GM18909 (cell line): ENCODE results near the gene PSD2.
A peak's percentile ranks its signal among the peaks of the same experiment; 100 is the strongest.

Experiments
- ATAC-seq: cut with Tn5 transposase; IDR thresholded peaks from one replicate; pipeline ENCODE4 v1.9.1; 2021; ENCODE audit warnings: mild to moderate bottlenecking; ENCODE audit not compliant: unreplicated experiment, poor library complexity

Gene PSD2

DNA sequence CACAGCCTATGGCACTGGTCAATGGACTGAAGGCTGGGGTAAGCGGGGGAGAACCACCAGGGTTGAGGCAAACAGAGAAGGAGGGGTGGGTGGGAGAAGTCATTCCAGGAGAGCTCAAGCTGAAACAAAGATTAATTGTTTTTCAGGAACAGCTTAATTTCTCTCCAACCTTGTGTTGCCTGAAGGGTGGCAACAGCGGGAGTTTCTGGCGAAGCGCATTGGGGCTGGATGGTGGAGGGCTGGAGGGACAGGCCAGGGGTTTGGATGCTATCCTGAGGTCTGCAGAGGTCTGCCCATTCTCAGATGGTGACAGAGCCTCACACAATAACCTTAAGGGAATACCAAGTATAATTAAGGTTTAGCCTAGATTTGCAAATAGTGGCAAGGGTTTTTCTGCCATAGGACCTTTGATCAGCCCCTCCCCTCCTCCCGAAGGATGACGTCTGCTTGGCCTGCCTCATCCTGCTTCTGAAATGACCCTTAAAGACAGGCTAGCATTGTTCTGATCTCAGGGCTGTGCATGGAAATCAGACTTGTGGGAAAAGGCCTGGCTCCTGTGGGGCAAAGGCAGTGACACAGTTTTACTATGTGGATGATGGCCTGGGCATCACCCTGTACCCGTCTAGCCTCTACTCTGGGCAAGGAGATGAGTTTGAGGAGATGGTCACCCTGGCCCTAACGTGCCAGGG, 32.7 kb downstream of the PSD2 start:
- no peak for ATAC-seq

DNA sequence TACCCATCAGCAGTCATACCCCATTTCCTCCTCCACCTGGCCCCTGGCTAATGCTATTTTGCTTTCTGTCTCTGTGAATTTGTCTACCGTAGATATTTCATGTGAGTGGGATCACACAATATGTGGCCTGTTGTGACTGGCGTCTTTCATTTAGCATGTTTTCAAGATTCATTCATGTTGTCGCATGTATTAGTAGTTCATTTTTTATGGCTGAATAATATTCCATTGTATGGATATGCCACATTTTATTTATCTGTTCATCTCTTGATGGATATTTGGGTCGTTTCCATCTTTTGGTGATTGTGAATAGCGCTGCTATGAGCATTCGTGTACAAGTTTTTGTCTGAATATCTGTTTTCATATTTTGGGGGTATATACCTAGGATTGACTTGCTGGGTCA, 33.9 kb downstream of the PSD2 start:
- ATAC-seq, result no peak

GRCh38 chr5:139831624-139832023, 36.0 kb downstream of the PSD2 start:
- ATAC-seq, result no peak

DNA sequence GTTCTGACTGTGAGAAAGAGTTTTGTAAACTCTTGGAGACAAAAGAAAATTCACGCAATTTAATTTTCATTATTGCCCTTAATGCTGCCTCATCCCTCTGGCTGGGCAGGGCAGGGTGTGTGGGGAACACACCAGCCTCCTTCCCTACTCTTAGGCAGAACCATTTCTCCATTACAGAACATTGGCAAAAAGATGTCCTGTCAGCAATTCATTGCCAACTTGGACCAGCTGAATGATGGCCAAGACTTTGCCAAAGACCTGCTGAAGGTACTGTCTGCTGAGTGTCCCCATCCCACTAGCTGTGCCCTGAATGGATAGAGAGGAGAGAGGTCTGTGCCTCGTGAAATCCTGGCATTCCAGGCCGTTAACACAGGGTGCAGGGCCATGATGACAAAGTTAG, 37.9 kb downstream of the PSD2 start:
- ATAC-seq, result no peak

- ATAC-seq, result no peak
Measured at GRCh38 chr5:139835656-139836055, 40.0 kb downstream of the PSD2 start.

GRCh38 chr5:139836469-139837208, 41.0 kb downstream of the PSD2 start:
- ATAC-seq, result no peak

GRCh38 chr5:139837711-139838380, 42.2 kb downstream of the PSD2 start:
- no peak for ATAC-seq

- ATAC-seq, result no peak
Measured at GRCh38 chr5:139838381-139839197, 43.0 kb downstream of the PSD2 start.

- no peak for ATAC-seq
Measured at GRCh38 chr5:139839232-139839815, 43.7 kb downstream of the PSD2 start.

GRCh38 chr5:139839918-139840317, 44.3 kb downstream of the PSD2 start:
- no peak for ATAC-seq

DNA sequence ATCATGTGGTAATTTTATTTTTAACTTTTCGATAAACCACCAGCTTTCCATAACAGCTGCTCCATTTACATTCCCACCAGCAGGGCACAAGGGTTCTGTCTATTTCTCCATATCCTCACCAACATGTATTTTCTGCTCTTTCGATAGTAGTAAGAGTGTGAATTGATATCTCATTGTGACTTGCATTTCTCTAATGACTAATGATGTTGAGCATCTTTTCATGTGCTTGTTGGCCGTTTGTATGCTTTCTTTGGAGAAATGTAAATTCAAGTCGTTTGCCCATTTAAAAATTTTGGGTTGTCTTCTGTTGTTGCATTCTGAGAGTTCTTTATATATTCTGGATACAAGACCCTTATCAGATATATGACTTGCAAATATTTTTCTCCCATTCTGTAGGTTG, 45.9 kb downstream of the PSD2 start:
- no peak for ATAC-seq

DNA sequence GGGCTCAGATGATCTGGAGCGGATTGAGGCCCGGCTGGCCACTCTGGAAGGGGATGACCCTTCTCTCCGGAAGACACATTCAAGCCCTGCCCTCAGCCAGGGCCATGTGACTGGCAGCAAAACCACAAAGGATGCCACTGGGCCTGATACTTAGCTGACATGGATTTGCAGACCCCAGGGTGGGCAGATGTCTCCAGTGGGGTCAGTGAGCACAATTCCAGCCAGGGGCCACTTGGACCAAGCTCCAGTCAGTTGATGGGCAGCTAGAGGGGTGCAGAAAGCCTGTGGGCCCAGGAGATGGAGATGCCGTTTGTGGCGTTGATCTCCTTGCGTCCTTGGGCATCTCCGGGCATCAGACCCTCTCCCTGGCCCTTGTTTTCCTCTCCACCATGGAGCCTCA, 46.7 kb downstream of the PSD2 start:
- no peak for ATAC-seq

DNA sequence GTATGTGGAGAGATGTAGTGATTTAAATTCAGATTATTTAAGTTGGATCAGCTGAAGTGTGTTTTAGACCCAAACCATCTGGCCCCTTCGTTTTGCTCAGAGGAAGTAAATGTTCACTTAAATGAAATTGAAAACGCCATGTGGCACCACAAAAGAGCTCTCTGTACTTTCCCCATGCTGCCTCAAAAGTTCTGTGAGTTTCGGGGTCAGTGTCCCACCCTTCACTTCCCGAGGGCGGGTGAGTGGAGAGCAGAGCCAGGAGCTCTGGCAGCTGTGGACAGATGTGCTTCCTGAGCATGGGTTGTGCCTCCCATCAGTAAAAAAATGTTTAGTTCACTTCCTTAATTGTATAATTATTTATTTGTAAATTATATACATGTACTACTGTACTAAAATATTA, 48.4 kb downstream of the PSD2 start:
- no peak for ATAC-seq

DNA sequence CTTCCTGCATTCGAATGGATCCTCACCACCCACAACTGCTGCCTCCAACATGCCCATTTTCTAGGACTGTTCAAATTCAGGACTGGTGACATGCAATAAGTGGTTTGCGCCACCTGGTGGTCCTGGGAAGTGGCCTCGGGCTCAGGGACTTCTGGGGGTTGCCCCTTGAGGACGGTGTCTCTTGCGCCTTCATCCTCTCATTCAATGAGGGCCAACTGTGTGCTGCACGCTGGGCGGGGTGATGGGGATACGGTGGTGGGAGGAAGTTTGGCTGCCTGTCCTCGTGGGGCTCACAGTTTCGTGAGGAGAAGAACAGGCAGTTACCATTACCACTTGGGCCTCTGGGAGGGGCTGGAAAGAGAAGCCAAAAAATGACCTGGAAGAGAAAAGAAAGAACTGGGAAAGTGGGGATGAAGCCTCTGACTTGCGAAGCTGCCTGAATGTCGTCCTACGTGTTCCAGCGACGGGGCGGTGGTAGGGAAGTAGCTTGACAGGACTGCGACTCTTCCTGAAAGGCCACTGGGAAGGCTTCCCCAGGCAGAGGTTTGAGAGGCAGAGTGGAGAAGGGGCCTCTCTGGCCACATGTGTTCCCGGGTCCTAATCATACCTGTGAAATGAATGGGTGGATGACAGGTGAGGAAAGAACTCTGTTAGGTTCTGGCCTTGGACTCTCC, 49.0 kb downstream of the PSD2 start:
- peak; percentile 53 for ATAC-seq

- no peak for ATAC-seq
Measured at GRCh38 chr5:139845846-139846681, 50.5 kb downstream of the PSD2 start.

GRCh38 chr5:139847091-139847490, 51.5 kb downstream of the PSD2 start:
- no peak for ATAC-seq

DNA sequence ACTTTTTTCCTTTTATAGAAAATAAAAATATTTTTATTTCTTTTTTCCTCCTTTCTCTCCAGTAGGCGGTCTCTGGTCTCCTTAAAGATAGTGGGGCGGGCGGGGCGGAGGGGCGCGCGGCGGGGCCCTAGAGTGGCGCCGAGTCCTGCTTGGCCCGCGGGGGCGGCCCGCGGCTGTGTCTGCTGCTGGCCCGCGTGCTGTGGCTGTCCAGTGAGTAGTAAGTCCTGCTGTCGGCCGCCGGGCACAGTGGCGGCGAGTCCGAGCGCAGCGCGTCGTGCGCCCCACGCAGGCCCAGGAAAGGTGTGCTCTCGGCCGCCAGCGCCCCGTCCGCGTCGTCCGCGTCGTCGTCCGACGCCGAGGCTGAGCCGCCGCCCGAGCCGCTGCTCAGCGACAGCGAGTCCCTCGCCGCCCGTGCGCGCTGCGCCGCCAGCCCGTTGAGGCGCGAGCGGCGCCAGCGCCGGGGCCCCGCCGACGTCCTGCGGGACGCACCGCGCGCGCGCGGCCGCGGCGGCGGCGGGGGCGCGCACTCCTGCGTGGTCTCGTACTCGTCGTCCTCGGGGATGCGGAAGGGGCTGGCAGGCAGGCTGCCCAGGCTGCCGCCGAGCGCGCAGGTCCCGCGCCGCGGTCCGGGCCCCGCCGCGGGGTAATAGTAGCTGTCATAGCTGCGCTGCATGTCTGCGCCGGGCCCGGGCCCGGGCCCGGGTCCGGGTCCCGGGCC, 52.3 kb downstream of the PSD2 start:
- ATAC-seq, result peak; percentile 74

GRCh38 chr5:139848508-139849100, 53.0 kb downstream of the PSD2 start:
- peak; percentile 2 for ATAC-seq
